Thyroid gland (tissue), 4 donors: ENCODE data around the gene NCOR1.

Experiments
- POLR2A ChIP-seq, 2 donors: fragments of 450-650 bp; IDR thresholded peaks; one replicate each; pipeline ENCODE4 v1.6.1; 2017; ENCODE audit warnings: antibody characterized with exemption in 2 of 2, mild to moderate bottlenecking in 2 of 2, moderate library complexity in 1 of 2
- TF ChIP-seq, protein P1 (sequence below), 6 experiments: fragments of 200-600 bp in 3 of 6; fragments of 450-650 bp in 3 of 6; sonication (generic) in 3 of 6; IDR thresholded peaks; one replicate each; pipeline ENCODE4 v1.5.1; 2016 to 2019; ENCODE audit warnings: antibody characterized with exemption in 6 of 6, mild to moderate bottlenecking in 2 of 6, inconsistent platforms in 1 of 6, moderate library complexity in 1 of 6

DNA sequence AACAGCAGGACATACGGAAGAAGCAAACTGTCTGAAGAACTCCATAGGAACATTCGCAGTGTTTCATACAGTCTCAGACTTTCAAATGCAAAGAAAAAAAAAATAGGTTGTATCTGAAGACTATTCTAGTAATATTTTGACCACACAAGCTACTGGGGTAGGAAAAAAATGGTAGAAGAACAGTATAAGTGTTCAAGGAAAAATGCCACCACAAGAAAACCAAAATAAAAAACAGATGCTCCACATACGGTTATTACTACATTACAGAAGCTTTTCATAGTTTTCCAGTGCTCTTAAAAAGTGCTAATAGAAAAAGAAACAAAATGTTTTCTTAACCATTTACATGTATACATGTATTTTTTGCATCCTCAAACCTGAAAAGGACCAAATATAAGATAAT, 3.7 kb downstream of the NCOR1 start:
- TF ChIP-seq, protein P1, sequence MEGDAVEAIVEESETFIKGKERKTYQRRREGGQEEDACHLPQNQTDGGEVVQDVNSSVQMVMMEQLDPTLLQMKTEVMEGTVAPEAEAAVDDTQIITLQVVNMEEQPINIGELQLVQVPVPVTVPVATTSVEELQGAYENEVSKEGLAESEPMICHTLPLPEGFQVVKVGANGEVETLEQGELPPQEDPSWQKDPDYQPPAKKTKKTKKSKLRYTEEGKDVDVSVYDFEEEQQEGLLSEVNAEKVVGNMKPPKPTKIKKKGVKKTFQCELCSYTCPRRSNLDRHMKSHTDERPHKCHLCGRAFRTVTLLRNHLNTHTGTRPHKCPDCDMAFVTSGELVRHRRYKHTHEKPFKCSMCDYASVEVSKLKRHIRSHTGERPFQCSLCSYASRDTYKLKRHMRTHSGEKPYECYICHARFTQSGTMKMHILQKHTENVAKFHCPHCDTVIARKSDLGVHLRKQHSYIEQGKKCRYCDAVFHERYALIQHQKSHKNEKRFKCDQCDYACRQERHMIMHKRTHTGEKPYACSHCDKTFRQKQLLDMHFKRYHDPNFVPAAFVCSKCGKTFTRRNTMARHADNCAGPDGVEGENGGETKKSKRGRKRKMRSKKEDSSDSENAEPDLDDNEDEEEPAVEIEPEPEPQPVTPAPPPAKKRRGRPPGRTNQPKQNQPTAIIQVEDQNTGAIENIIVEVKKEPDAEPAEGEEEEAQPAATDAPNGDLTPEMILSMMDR (IDR thresholded peaks at IDR 0.05): no peak
- no peak for TF ChIP-seq POLR2A (IDR thresholded peaks at IDR 0.05)
